Measurements from ENCODE around the gene SIKE1. TPM values are rescaled to one million over a fixed set of nuclear protein-coding genes. Genes with fewer than 3 reads are reported as not detected.
"Not testable (repeated sequence)": the region's sequence is repeated elsewhere in the genome, so short reads cannot be mapped to it uniquely, and the experiment has no call there.

The SIKE1 gene
- 47.1 TPM for total RNA-seq

GRCh38 chr1:114780344-114781226, at the start of gene SIKE1:
Gene SIKE1 (minus strand): TSS chr1:114780685. CDS start chr1:114780607, 78 bp downstream.
- peak; percentile 97 for DNase-seq

- not testable (repeated sequence) for DNase-seq
These were observed 49.6 kb upstream of the SIKE1 start for GRCh38 chr1:114830075-114830474.

- no peak for DNase-seq
These were observed 47.8 kb upstream of the SIKE1 start for GRCh38 chr1:114828251-114828650.

GRCh38 chr1:114821978-114822377, 41.5 kb upstream of the SIKE1 start:
- no peak for DNase-seq

- DNase-seq: no peak
These were observed 39.9 kb upstream of the SIKE1 start for GRCh38 chr1:114820392-114820791.

GRCh38 chr1:114819869-114820268, 39.4 kb upstream of the SIKE1 start:
- DNase-seq: no peak

GRCh38 chr1:114804449-114804848, 24.0 kb upstream of the SIKE1 start:
- DNase-seq: not testable (repeated sequence)

- DNase-seq: no peak
These were observed 22.5 kb upstream of the SIKE1 start for GRCh38 chr1:114803001-114803400.

- no peak for DNase-seq
These were observed 13.6 kb upstream of the SIKE1 start for GRCh38 chr1:114794038-114794437.

- not testable (repeated sequence) for DNase-seq
These were observed 10.1 kb upstream of the SIKE1 start for GRCh38 chr1:114790581-114790980.

GRCh38 chr1:114786440-114786839, 6.0 kb upstream of the SIKE1 start:
- DNase-seq: not testable (repeated sequence)

- no peak for DNase-seq
These were observed 2.0 kb upstream of the SIKE1 start for GRCh38 chr1:114782476-114782875.

GRCh38 chr1:114779722-114780121, 763 bp downstream of the SIKE1 start:
- DNase-seq: no peak

GRCh38 chr1:114776726-114777125, 3.8 kb downstream of the SIKE1 start:
- DNase-seq: not testable (repeated sequence)

GRCh38 chr1:114771992-114772391, 8.5 kb downstream of the SIKE1 start:
- no peak for DNase-seq

GRCh38 chr1:114770989-114771388, 9.5 kb downstream of the SIKE1 start:
- no peak for DNase-seq

- DNase-seq: no peak
These were observed 15.8 kb downstream of the SIKE1 start for GRCh38 chr1:114764689-114765088.

- no peak for DNase-seq
These were observed 22.1 kb downstream of the SIKE1 start for GRCh38 chr1:114758256-114758832.

GRCh38 chr1:114757455-114758255, 22.8 kb downstream of the SIKE1 start, which contains the start of gene CSDE1:
Gene CSDE1 (minus strand): TSS chr1:114757984. CDS start chr1:114739890, 18,094 bp downstream.
- peak; percentile 99 for DNase-seq

- no peak for DNase-seq
These were observed 23.5 kb downstream of the SIKE1 start for GRCh38 chr1:114756949-114757454.

GRCh38 chr1:114756009-114756892, 24.2 kb downstream of the SIKE1 start:
- DNase-seq: peak; percentile 16

Data from tongue (tissue), 2 donors.